ENCODE measurements around the gene GRAMD1B. TPM values are rescaled to one million over a fixed set of nuclear protein-coding genes. Genes with fewer than 3 reads are reported as not detected.

Gene GRAMD1B
- total and polyA plus RNA-seq, 2 donors (not counting 1 experiment from before 2014, with no cell fraction given) = 0.83 to 1.5 TPM

GRCh38 chr11:123624974-123625373 is 194.9 kb downstream of the GRAMD1B start:
- Histone ChIP-seq H3K27me3 (ENCODE audit: control insufficient read depth, insufficient read depth, low read length) (no peaks in the 10 kb centered on the region), H3K4me2 (ENCODE audit: extremely low read depth, insufficient read depth, low read length) (no peak overlapping the region), H2AFZ (ENCODE audit: low read length) (no peak overlapping the region), H3K9me3 (ENCODE audit: control insufficient read depth, insufficient read depth, low read depth, low read length) (no peaks in the 10 kb centered on the region), H4K20me1 (ENCODE audit: control insufficient read depth, extremely low read depth, insufficient read depth, low read length) (no peaks in the 10 kb centered on the region), H3K79me2 (ENCODE audit: control insufficient read depth, insufficient read depth, low read length) (no peaks in the 10 kb centered on the region), H3K27ac (ENCODE audit: insufficient read depth, low read length) (no peak overlapping the region), H3K4me3 (replicated peaks in 1 of 4; ENCODE audit: control extremely low read depth in 1 of 4, insufficient read depth in 1 of 4, low read depth in 3 of 4, low read length in 4 of 4) (no peak overlapping the region), H3K36me3 (ENCODE audit: control insufficient read depth, insufficient read depth, low read length) (no peaks in the 10 kb centered on the region), H3K4me1 (ENCODE audit: control insufficient read depth, extremely low read depth, insufficient read depth, low read length) (no peaks in the 10 kb centered on the region), H3K9ac (ENCODE audit: insufficient read depth, low read length) (no peak overlapping the region)
- TF ChIP-seq EZH2 (IDR thresholded peaks at IDR 0.05; ENCODE audit: low read length, missing control alignments) (no peak), CTCF (conservative IDR thresholded peaks at IDR 0.05 in 1 of 2, IDR thresholded peaks at IDR 0.05 in 1 of 2; ENCODE audit: low read depth in 1 of 2, low read length in 2 of 2) (no peak)
- peak in 1 of 2 donors; percentile 9 for DNase-seq (ENCODE audit: low read depth in 2 of 2)

- peaks cover 3% of the 10 kb centered on the region for H3K27me3 ChIP-seq (ENCODE audit: control insufficient read depth, insufficient read depth, low read length)
- no peaks in the 10 kb centered on the region for H3K4me1 ChIP-seq (ENCODE audit: control insufficient read depth, extremely low read depth, insufficient read depth, low read length)
- no peaks in the 10 kb centered on the region for H4K20me1 ChIP-seq (ENCODE audit: control insufficient read depth, extremely low read depth, insufficient read depth, low read length)
- DNase-seq (ENCODE audit: low read depth in 2 of 2) = peak; percentile 47 to 72
- peak overlapping the region; percentile 49 for H2AFZ ChIP-seq (ENCODE audit: low read length)
- peak overlapping the region; percentile 44 for H3K4me2 ChIP-seq (ENCODE audit: extremely low read depth, insufficient read depth, low read length)
- H3K79me2 ChIP-seq (ENCODE audit: control insufficient read depth, insufficient read depth, low read length) = no peaks in the 10 kb centered on the region
- H3K27ac ChIP-seq (ENCODE audit: insufficient read depth, low read length) = peak overlapping the region; percentile 8
- H3K4me3 ChIP-seq (replicated peaks in 1 of 4; ENCODE audit: control extremely low read depth in 1 of 4, insufficient read depth in 1 of 4, low read depth in 3 of 4, low read length in 4 of 4) = no peak overlapping the region
- TF ChIP-seq CTCF (conservative IDR thresholded peaks at IDR 0.05 in 1 of 2, IDR thresholded peaks at IDR 0.05 in 1 of 2; ENCODE audit: low read depth in 1 of 2, low read length in 2 of 2) (no peak), EZH2 (IDR thresholded peaks at IDR 0.05; ENCODE audit: low read length, missing control alignments) (no peak)
- H3K9me3 ChIP-seq (ENCODE audit: control insufficient read depth, insufficient read depth, low read depth, low read length) = no peaks in the 10 kb centered on the region
- H3K36me3 ChIP-seq (ENCODE audit: control insufficient read depth, insufficient read depth, low read length) = no peaks in the 10 kb centered on the region
- no peak overlapping the region for H3K9ac ChIP-seq (ENCODE audit: insufficient read depth, low read length)
Measured at GRCh38 chr11:123628936-123629683, 199.0 kb downstream of the GRAMD1B start.

GRCh38 chr11:123630126-123630608 is 200.1 kb downstream of the GRAMD1B start:
- no peaks in the 10 kb centered on the region for H3K4me1 ChIP-seq (ENCODE audit: control insufficient read depth, extremely low read depth, insufficient read depth, low read length)
- H3K36me3 ChIP-seq (ENCODE audit: control insufficient read depth, insufficient read depth, low read length) = no peaks in the 10 kb centered on the region
- H3K9ac ChIP-seq (ENCODE audit: insufficient read depth, low read length) = no peak overlapping the region
- peaks cover 4% of the 10 kb centered on the region for H3K27me3 ChIP-seq (ENCODE audit: control insufficient read depth, insufficient read depth, low read length)
- no peaks in the 10 kb centered on the region for H3K9me3 ChIP-seq (ENCODE audit: control insufficient read depth, insufficient read depth, low read depth, low read length)
- no peak overlapping the region for H3K4me3 ChIP-seq (replicated peaks in 1 of 4; ENCODE audit: control extremely low read depth in 1 of 4, insufficient read depth in 1 of 4, low read depth in 3 of 4, low read length in 4 of 4)
- TF ChIP-seq CTCF (conservative IDR thresholded peaks at IDR 0.05 in 1 of 2, IDR thresholded peaks at IDR 0.05 in 1 of 2; ENCODE audit: low read depth in 1 of 2, low read length in 2 of 2) = no peak
- no peak for TF ChIP-seq EZH2 (IDR thresholded peaks at IDR 0.05; ENCODE audit: low read length, missing control alignments)
- H2AFZ ChIP-seq (ENCODE audit: low read length) = no peak overlapping the region
- DNase-seq (ENCODE audit: low read depth in 2 of 2) = no peak
- no peak overlapping the region for H3K27ac ChIP-seq (ENCODE audit: insufficient read depth, low read length)
- no peaks in the 10 kb centered on the region for H4K20me1 ChIP-seq (ENCODE audit: control insufficient read depth, extremely low read depth, insufficient read depth, low read length)
- no peak overlapping the region for H3K4me2 ChIP-seq (ENCODE audit: extremely low read depth, insufficient read depth, low read length)
- no peaks in the 10 kb centered on the region for H3K79me2 ChIP-seq (ENCODE audit: control insufficient read depth, insufficient read depth, low read length)

All from fibroblast of lung (primary cell).